ENCODE results near the gene DUOXA1. TPM values are rescaled to one million over a fixed set of nuclear protein-coding genes. Genes with fewer than 3 reads are reported as not detected.

Gene DUOXA1
- total RNA-seq, 2 experiments from 2014 or later = not detected

DNA sequence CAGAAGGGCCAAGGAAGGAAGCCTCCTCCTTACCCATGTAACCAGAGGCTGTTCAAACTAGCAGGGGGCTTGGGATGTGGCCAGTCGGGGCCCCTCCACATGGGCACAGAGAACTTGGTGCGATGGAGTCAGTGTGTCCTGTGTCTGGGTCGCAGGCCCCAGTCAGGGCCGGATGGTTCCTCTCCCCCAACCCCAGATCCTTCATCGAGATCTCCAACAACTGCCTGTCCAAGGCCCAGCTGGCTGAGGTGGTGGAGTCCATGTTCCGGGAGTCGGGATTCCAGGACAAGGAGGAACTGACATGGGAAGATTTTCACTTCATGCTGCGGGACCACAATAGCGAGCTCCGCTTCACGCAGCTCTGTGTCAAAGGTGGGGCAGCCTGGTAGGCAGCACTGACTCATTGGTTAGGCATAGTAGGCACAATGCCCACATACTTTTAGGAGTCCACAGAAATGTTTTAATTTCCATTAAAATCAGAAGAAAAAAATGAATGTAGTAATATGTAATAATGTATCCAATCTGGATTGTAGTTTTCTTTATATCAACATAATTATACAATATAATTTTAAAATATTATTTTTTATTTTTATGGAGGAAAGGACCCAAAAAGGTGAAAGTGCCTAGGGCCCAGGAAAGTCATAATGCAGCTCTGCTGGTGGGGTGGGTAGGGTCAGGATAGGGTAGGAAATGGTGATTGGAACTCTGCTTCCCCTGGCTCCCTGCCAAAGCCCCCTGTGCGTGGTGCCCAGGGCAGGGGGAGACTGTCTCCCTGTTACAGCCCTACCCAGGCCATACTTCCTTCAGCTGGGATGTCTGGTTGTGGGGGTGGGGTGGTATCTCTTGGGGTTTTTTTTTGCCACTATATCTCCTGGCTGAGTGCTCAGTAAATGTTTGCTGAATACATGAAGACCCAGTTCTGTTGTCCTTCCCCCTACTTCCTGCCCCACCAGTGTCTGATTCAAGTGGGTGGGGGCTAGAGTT is 18.7 kb upstream of the DUOXA1 start:
- ChIA-PET POLR2A (no interaction called here), CTCF (interaction anchor here (1.2 to 1.3 kb wide), 2 partner anchors 15 to 30 kb away, joined by 3 to 4 read pairs; no protein-coding TSS in a partner anchor)
- H3K4me1 Mint-ChIP-seq = no peaks in the 10 kb centered on the region
- no peaks in the 10 kb centered on the region for H3K27me3 Mint-ChIP-seq
- no peaks in the 10 kb centered on the region for H3K9me3 Mint-ChIP-seq
- no peaks in the 10 kb centered on the region for H3K36me3 Mint-ChIP-seq (ENCODE audit: low read depth)
- no peak overlapping the region for H3K4me3 Mint-ChIP-seq
- no peak overlapping the region for H3K27ac Mint-ChIP-seq
- DNase-seq = no peak

DNA sequence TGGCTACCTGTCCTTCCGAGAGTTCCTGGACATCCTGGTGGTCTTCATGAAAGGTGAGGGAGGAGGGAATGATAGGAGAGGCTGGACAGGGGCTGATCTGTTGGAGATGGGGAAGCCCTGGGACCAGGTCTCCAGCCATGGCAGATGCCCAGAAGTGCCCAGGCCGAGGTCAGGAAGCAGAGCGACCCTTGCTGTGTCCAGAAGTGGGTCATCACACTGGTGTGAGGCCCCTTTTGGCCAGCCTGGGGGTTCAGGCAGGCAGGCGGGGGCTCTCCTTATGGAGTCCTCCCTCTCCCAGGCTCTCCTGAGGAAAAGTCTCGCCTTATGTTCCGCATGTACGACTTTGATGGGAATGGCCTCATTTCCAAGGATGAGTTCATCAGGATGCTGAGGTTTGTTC is 17.9 kb upstream of the DUOXA1 start:
- ChIA-PET POLR2A (no interaction called here), CTCF (interaction anchor here (1.3 kb wide), 1 partner anchor 29 kb away, joined by 4 read pairs; no protein-coding TSS in a partner anchor)
- Mint-ChIP-seq H3K4me1 (no peaks in the 10 kb centered on the region), H3K27ac (no peak overlapping the region), H3K27me3 (no peaks in the 10 kb centered on the region), H3K9me3 (no peaks in the 10 kb centered on the region), H3K36me3 (ENCODE audit: low read depth) (no peaks in the 10 kb centered on the region), H3K4me3 (no peak overlapping the region)
- no peak for DNase-seq

DNA sequence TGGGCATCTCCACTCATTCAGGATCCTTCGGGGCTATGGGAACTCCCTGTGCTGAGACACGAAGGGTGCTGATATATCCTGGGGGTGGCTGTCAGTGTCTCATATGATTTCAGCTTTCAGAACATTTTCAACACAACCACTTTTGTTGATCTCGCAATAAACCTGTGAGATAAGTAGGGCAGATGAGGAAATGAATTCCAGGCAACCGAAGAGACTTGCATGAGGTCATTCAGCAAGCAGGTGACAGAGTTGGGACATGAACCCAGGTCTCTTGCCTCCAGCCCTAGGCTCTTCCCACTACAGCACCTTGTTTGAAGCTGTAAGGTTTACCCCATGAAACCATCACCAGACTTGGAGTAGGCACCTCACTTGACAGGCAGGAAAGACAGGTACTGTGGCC is 16.7 kb upstream of the DUOXA1 start:
- H3K27me3 Mint-ChIP-seq = no peaks in the 10 kb centered on the region
- POLR2A ChIA-PET = interaction anchor here (0.5 kb wide), 1 partner anchor 243 kb away, joined by 4 read pairs; no protein-coding TSS in a partner anchor
- DNase-seq = no peak
- CTCF ChIA-PET = interaction anchor here (0.8 kb wide), 2 partner anchors 21 to 22 kb away, joined by 3 read pairs; no protein-coding TSS in a partner anchor
- no peak overlapping the region for H3K4me3 Mint-ChIP-seq
- no peaks in the 10 kb centered on the region for H3K36me3 Mint-ChIP-seq (ENCODE audit: low read depth)
- H3K27ac Mint-ChIP-seq = no peak overlapping the region
- H3K4me1 Mint-ChIP-seq = no peaks in the 10 kb centered on the region
- no peaks in the 10 kb centered on the region for H3K9me3 Mint-ChIP-seq

DNA sequence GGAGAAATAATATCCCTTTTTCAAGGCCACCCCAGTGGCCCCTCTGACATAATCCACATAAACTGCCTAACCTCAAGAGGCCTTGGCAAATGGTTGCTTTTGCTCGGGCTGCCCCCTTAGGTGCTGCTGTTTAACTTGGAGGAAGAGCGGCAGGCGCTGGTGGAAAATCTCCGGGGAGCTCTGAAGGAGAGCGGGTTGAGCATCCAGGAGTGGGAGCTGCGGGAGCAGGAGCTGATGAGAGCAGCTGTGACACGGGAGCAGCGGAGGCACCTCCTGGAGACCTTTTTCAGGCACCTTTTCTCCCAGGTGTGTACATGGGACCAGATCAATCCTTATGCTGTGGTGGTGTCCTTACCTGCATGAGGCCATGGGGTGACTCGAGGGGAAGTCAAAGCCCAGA is 15.1 kb upstream of the DUOXA1 start:
- Mint-ChIP-seq H3K4me1 (no peaks in the 10 kb centered on the region), H3K27ac (no peak overlapping the region), H3K36me3 (ENCODE audit: low read depth) (no peaks in the 10 kb centered on the region), H3K4me3 (no peak overlapping the region), H3K27me3 (no peaks in the 10 kb centered on the region), H3K9me3 (no peaks in the 10 kb centered on the region)
- DNase-seq = no peak
- CTCF ChIA-PET = interaction anchor here (2.2 kb wide), 1 partner anchor 9 kb away, joined by 4 read pairs; no protein-coding TSS in a partner anchor
- POLR2A ChIA-PET = no interaction called here

- ChIA-PET POLR2A (no interaction called here), CTCF (interaction anchor here (0.5 to 2.2 kb wide), 5 partner anchors 8 to 271 kb away, joined by 3 to 4 read pairs (median 3); no protein-coding TSS in a partner anchor)
- no peak for DNase-seq
- Mint-ChIP-seq H3K27ac (no peak overlapping the region), H3K9me3 (no peaks in the 10 kb centered on the region), H3K4me3 (no peak overlapping the region), H3K27me3 (no peaks in the 10 kb centered on the region), H3K4me1 (no peaks in the 10 kb centered on the region), H3K36me3 (ENCODE audit: low read depth) (no peaks in the 10 kb centered on the region)
Measured at GRCh38 chr15:45143946-45144345, 14.3 kb upstream of the DUOXA1 start.

GRCh38 chr15:45143056-45143455 is 13.4 kb upstream of the DUOXA1 start:
- Mint-ChIP-seq H3K27ac (no peak overlapping the region), H3K27me3 (no peaks in the 10 kb centered on the region), H3K36me3 (ENCODE audit: low read depth) (no peaks in the 10 kb centered on the region), H3K4me3 (no peak overlapping the region), H3K4me1 (no peaks in the 10 kb centered on the region), H3K9me3 (no peaks in the 10 kb centered on the region)
- POLR2A ChIA-PET = no interaction called here
- CTCF ChIA-PET = interaction anchor here (1.3 to 1.7 kb wide), 2 partner anchors 8 to 20 kb away, joined by 4 read pairs; no protein-coding TSS in a partner anchor
- no peak for DNase-seq

DNA sequence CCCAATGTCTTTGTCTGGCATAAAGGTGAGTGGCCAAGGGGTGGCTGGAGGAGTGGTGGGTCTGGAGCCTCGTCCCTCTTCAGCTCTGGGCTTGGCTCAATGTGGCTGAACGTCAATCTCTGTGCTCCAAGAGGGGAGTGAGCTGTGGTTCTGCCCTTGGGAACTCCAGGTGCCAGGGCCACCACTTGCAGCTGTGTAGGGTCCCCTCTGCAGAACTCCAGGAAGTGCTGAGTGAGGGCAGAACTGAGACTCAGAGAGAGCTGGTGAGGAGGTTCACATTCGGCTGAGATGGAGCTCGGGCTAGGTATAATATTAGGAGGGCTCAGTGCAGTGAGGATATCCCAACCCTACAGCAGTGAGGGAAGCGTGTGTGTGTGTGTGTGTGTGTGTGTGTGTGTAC is 11.7 kb upstream of the DUOXA1 start:
- ChIA-PET POLR2A (no interaction called here), CTCF (no interaction called here)
- Mint-ChIP-seq H3K27me3 (peaks cover 5% of the 10 kb centered on the region), H3K27ac (no peak overlapping the region), H3K4me3 (no peak overlapping the region), H3K9me3 (no peaks in the 10 kb centered on the region), H3K36me3 (ENCODE audit: low read depth) (no peaks in the 10 kb centered on the region), H3K4me1 (peaks cover 2% of the 10 kb centered on the region)
- DNase-seq = no peak

DNA sequence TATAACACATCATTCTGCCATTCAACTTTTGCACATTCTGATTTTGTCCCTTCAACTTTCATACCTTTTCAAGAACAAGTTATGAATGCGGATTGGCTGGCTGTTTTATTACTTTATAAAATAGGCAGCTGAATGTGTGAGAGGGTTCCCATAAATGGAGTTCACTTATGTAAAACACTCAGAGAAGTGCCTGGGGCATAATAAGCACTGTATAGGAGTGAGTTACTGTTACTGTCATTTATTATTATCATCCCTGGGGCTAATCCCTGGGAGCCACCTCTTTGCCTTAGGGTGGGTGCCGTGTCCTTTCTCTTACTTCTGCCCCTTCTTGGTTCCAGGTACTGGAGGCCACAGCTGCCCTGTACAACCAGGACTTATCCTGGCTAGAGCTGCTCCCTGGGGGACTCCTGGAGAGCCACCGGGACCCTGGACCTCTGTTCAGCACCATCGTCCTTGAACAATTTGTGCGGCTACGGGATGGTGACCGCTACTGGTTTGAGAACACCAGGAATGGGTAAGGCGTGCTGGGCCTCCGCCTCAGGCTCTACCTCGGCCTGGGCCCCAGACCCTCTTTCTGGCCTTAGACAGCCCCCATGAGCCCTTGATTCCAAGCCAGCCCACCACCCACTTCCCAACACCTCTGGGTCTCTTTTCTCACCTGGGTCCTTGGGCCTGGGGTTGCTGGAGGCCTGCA is 11.0 kb upstream of the DUOXA1 start:
- H3K27me3 Mint-ChIP-seq = peaks cover 10% of the 10 kb centered on the region
- CTCF ChIA-PET = no interaction called here

GRCh38 chr15:45139770-45140169 is 10.1 kb upstream of the DUOXA1 start:
- DNase-seq = no peak
- POLR2A ChIA-PET = no interaction called here
- Mint-ChIP-seq H3K9me3 (no peaks in the 10 kb centered on the region), H3K4me3 (no peak overlapping the region), H3K27me3 (peaks cover 12% of the 10 kb centered on the region), H3K36me3 (ENCODE audit: low read depth) (no peaks in the 10 kb centered on the region), H3K4me1 (peaks cover 8% of the 10 kb centered on the region), H3K27ac (no peak overlapping the region)
- CTCF ChIA-PET = interaction anchor here (1.0 kb wide), 1 partner anchor 10 kb away, joined by 3 read pairs; no protein-coding TSS in a partner anchor

More for the DNA sequence above, 11.0 kb upstream of the DUOXA1 start:
- peaks cover 5% of the 10 kb centered on the region for H3K4me1 Mint-ChIP-seq
- H3K27ac Mint-ChIP-seq = no peak overlapping the region
- H3K4me3 Mint-ChIP-seq = no peak overlapping the region
- POLR2A ChIA-PET = no interaction called here
- no peaks in the 10 kb centered on the region for H3K9me3 Mint-ChIP-seq
- no peak for DNase-seq
- no peaks in the 10 kb centered on the region for H3K36me3 Mint-ChIP-seq (ENCODE audit: low read depth)

GRCh38 chr15:45138814-45139765 is 9.4 kb upstream of the DUOXA1 start:
- CTCF ChIA-PET = interaction anchor here (1.0 to 1.3 kb wide), 2 partner anchors 11 to 13 kb away, joined by 3 read pairs; no protein-coding TSS in a partner anchor
- H3K27me3 Mint-ChIP-seq = peaks cover 19% of the 10 kb centered on the region
- POLR2A ChIA-PET = no interaction called here

DNA sequence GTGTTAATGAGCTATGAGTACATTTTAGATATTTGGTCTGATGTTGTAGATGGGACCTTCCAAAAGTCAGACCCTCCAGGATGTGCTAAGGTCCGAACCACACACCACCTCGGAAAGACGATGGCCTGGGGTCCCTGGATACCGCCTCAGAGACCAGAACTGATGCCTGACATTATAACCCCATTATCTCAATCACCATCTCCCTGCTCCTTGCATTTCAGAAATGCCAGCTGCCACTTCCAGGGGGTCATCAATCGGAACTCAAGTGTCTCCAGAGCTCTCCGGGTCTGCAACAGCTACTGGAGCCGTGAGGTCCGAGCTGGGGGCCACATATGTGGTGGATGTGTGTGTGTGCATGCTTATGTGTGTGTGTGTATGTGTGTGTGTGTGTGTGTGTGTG is 8.0 kb upstream of the DUOXA1 start:
- peaks cover 11% of the 10 kb centered on the region for H3K4me1 Mint-ChIP-seq
- ChIA-PET POLR2A (no interaction called here), CTCF (interaction anchor here (0.6 to 1.5 kb wide), 3 partner anchors 12 to 26 kb away, joined by 3 to 5 read pairs (median 3); no protein-coding TSS in a partner anchor)
- H3K9me3 Mint-ChIP-seq = no peaks in the 10 kb centered on the region
- peaks cover 33% of the 10 kb centered on the region for H3K27me3 Mint-ChIP-seq
- H3K36me3 Mint-ChIP-seq (ENCODE audit: low read depth) = no peaks in the 10 kb centered on the region
- H3K4me3 Mint-ChIP-seq = no peak overlapping the region
- no peak for DNase-seq
- H3K27ac Mint-ChIP-seq = no peak overlapping the region

More at GRCh38 chr15:45138814-45139765, 9.4 kb upstream of the DUOXA1 start:
- Mint-ChIP-seq H3K36me3 (ENCODE audit: low read depth) (no peaks in the 10 kb centered on the region), H3K27ac (no peak overlapping the region), H3K4me1 (peaks cover 11% of the 10 kb centered on the region), H3K9me3 (no peaks in the 10 kb centered on the region), H3K4me3 (no peak overlapping the region)
- DNase-seq = no peak

- Mint-ChIP-seq H3K27ac (no peak overlapping the region), H3K4me1 (peaks cover 11% of the 10 kb centered on the region), H3K27me3 (peaks cover 45% of the 10 kb centered on the region), H3K36me3 (ENCODE audit: low read depth) (no peaks in the 10 kb centered on the region), H3K4me3 (no peak overlapping the region), H3K9me3 (no peaks in the 10 kb centered on the region)
- DNase-seq = no peak
- POLR2A ChIA-PET = no interaction called here
- CTCF ChIA-PET = interaction anchor here (1.6 kb wide), 1 partner anchor 7 kb away, joined by 4 read pairs; no protein-coding TSS in a partner anchor
Measured at GRCh38 chr15:45136378-45136764, 6.7 kb upstream of the DUOXA1 start.

All from activated CD4-positive, alpha-beta T cell treated with anti-CD3 and anti-CD28 coated beads, Interleukin-2, amount 10 ng/mL, durations not matched to agents 7 days and 5 days (primary cell).